HUES64 (cell line): ENCODE measurements around the gene DAPK2.

Source experiments
- H3K27ac ChIP-seq: 2 replicates; pipeline ENCODE4 v1.7.0; 2013; ENCODE audit warnings: low read depth, low read length, inconsistent platforms
- H3K27me3 ChIP-seq: 2 replicates; pipeline ENCODE4 v1.6.1; 2013; ENCODE audit warnings: mild to moderate bottlenecking, low read length; ENCODE audit not compliant: insufficient read depth
- H3K36me3 ChIP-seq: 2 replicates; pipeline ENCODE4 v1.6.1; 2013; ENCODE audit warnings: mild to moderate bottlenecking, low read length; ENCODE audit not compliant: insufficient read depth
- H3K4me1 ChIP-seq: 2 replicates; pipeline ENCODE4 v1.6.1; 2013; ENCODE audit warnings: mild to moderate bottlenecking, low read length, moderate library complexity; ENCODE audit not compliant: insufficient read depth
- H3K4me3 ChIP-seq: 2 replicates; pipeline ENCODE4 v1.5.1; 2013; ENCODE audit warnings: mild to moderate bottlenecking, low read length, moderate library complexity
- H3K9ac ChIP-seq: 2 replicates; pipeline ENCODE4 v1.6.1; 2013; ENCODE audit warnings: mild to moderate bottlenecking, low read depth, low read length
- H3K9me3 ChIP-seq: 2 replicates; pipeline ENCODE4 v1.6.1; 2013; ENCODE audit warnings: low read depth, low read length; ENCODE audit not compliant: insufficient read depth
- WGBS: fragments of 150-250, 120-280 bp; methylation state at CpG from one replicate; pipeline ENCODE4 v1.1.7; 2013; ENCODE audit warnings: missing lambda C conversion rate; 5-methylcytosine and 5-hydroxymethylcytosine counted together

The DAPK2 gene

DNA sequence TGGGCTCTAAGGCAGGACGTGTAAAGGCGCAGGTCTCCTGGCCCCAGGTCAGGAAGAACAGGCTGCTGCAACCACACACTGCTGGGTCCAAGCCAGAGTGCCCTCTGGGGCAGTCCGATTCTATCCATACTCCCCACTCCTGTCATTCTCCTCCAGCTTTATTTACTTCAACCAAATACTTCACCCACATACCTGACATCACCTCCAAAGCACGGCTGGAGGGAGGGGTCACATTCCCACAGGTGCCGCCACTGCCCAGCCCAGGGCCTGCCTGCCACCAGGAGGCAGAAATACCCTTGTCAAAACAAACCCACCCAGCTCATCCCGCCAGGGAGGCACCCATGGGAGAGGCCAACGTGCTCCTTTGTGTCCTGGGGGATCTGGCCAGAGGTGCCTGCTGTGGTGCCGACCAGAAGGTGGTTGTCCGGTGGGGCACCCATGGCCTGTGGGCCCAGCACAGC lies 100.4 kb downstream of the DAPK2 start:
- H3K27me3 ChIP-seq = no peaks in the 10 kb centered on the region
- 89% methylated on average over 9 of the region's 9 CpGs for WGBS
- H3K9ac ChIP-seq = no peak overlapping the region
- H3K4me3 ChIP-seq = no peak overlapping the region
- H3K4me1 ChIP-seq = peaks cover 3% of the 10 kb centered on the region; the same call in 1 of the 2 replicates
- H3K27ac ChIP-seq = no peak overlapping the region
- no peaks in the 10 kb centered on the region for H3K9me3 ChIP-seq
- no peaks in the 10 kb centered on the region for H3K36me3 ChIP-seq

DNA sequence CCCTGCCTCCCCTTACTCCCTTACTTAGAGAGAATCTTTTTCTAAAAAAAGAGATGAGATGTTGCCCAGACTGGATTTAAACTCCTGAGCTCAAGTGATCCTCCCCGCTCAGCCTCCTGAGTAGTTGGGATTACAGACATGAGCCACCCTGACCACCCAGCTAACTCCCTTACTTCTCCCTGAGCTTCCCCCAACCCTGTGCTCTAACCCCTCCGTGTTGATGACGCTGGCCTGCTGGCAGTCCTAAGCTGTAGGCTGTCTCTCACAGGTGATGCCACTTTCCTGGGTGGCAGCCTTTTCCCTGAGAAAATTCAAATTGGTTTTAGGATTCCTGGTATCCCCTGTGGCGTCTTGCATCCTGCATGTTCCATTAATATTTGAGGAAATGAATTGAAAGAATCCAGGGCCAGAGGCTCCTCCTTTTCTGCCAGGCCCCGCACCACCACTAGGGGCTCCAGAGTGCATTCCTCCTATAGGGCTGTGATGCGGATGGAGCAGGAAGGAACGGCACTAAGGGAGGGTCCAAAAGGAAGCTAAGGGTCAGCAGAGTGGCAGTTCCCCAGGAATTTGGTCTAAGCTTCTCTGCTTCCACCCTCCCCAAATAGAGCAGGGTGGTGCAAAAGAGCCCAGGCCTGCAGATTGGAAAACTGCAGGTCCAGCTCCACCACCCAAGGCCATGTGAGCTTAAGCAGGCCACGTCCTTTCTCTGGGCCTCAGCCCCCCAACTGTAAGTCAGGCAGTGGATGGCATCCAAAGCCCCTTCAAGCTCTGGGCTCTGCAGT lies 101.1 kb downstream of the DAPK2 start:
- Histone ChIP-seq H3K36me3 (no peaks in the 10 kb centered on the region), H3K27ac (no peak overlapping the region), H3K9me3 (no peaks in the 10 kb centered on the region), H3K4me3 (no peak overlapping the region), H3K9ac (no peak overlapping the region), H3K27me3 (no peaks in the 10 kb centered on the region), H3K4me1 (peaks cover 3% of the 10 kb centered on the region; the same call in 1 of the 2 replicates)
- WGBS = 53% methylated on average over 8 of the region's 8 CpGs

DNA sequence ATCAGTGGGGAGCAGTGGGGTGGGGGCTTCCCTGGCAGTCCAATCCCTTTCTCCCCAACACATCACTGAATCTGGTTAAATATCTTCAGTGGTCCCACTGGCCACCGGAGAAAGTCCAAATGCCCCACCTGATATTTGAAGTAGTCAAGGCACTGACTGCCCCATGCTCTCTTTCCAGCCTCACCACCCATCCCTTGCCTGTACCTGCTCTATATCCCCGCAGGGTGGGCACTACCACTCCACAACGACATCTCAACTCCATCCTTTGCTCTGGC lies 101.7 kb downstream of the DAPK2 start:
- Histone ChIP-seq H3K4me1 (peaks cover 3% of the 10 kb centered on the region; the same call in 1 of the 2 replicates), H3K36me3 (no peaks in the 10 kb centered on the region)
- 91% methylated on average over 3 of the region's 3 CpGs for WGBS

DNA sequence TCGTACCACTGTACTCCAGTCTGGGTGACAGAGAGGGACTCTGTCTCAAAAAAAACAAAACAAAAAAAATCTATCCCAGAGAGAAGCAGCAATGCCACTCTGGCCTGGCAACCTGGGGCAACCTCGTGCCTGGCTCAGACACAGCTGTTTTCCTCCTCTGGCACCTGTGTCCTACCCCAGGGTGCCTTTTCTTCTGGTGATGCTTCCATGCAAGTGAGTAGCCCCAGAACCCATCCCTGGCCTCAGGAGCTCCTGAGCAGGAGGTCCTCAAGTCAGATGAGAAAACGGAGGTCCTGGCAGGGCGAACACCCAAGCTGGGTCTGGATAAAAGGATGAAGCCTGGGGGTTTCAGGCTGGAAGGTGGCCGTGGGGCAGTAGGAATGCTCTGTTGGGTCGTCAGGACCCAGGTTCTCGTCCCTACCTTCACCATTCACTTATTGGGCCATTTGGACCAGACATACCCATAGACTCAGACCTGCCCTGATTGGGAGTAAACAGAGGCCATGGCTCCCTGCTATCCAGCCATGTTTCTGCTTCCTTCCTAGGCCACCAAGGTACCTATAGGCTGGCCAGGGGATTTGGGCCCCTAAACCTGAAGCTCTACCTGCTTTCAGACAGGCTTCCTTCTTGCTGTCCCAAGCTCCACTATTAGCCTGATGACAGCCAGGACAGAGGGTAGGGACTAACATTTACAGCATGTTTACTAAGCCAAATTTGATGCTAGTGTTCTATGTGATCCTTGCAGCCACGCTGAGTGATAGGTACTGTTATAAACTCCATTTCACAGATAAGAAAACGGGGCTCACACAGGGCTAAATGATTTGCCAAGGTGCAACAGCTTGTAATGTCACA lies 102.2 kb downstream of the DAPK2 start:
- Histone ChIP-seq H3K9me3 (no peaks in the 10 kb centered on the region), H3K27me3 (no peaks in the 10 kb centered on the region), H3K36me3 (no peaks in the 10 kb centered on the region), H3K27ac (no peak overlapping the region), H3K4me3 (no peak overlapping the region), H3K9ac (no peak overlapping the region), H3K4me1 (peaks cover 3% of the 10 kb centered on the region; the same call in 1 of the 2 replicates)
- WGBS = 90% methylated on average over 9 of the region's 9 CpGs

More for the DNA sequence above, 101.7 kb downstream of the DAPK2 start:
- Histone ChIP-seq H3K27ac (no peak overlapping the region), H3K4me3 (no peak overlapping the region), H3K27me3 (no peaks in the 10 kb centered on the region), H3K9ac (no peak overlapping the region), H3K9me3 (no peaks in the 10 kb centered on the region)

DNA sequence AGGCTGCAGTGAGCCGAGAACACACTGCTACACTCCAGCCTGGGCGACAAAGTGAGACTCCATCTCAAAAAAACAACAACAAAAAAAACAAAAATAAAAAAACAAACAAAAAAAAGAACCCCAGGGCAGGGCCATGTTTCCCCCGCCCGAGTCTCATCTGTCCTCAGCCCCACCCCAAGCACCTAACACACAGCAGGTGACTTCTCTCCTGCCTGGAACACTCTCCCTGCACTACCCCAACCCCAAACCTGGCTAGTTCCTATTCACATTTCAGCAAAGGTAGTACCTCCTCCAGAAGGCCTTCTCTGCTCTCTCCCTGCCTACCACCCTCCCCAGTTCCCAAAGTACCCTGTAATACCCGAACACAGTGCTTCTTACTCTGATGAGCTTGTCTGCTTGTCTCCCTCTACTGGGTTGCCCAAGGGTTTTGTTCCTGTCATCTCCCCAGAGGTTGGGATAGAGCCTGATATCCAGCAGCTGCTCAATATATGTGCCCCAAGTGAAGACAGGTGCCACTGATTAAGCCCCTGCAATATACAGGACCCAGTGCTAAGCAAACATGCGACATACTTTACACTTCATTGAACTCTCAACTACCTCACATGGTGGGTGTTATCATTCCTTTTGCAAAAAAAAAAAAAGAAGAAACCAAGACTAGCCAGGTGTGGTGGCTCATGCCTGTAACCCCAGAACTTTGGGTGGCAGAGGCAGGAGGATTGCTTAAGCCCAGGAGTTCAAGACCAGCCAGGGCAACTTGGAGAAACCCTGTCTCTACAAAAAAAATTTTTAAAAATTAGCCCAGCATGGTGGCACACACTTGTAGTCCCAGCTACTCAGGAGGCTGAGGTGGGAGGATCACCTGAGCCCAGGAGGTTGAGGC lies 103.6 kb downstream of the DAPK2 start:
- H3K4me3 ChIP-seq = no peak overlapping the region
- no peak overlapping the region for H3K27ac ChIP-seq
- H3K27me3 ChIP-seq = no peaks in the 10 kb centered on the region
- 87% methylated on average over 5 of the region's 6 CpGs for WGBS
- no peaks in the 10 kb centered on the region for H3K36me3 ChIP-seq
- H3K4me1 ChIP-seq = peaks cover 3% of the 10 kb centered on the region; the same call in 1 of the 2 replicates
- H3K9ac ChIP-seq = no peak overlapping the region
- H3K9me3 ChIP-seq = no peaks in the 10 kb centered on the region

DNA sequence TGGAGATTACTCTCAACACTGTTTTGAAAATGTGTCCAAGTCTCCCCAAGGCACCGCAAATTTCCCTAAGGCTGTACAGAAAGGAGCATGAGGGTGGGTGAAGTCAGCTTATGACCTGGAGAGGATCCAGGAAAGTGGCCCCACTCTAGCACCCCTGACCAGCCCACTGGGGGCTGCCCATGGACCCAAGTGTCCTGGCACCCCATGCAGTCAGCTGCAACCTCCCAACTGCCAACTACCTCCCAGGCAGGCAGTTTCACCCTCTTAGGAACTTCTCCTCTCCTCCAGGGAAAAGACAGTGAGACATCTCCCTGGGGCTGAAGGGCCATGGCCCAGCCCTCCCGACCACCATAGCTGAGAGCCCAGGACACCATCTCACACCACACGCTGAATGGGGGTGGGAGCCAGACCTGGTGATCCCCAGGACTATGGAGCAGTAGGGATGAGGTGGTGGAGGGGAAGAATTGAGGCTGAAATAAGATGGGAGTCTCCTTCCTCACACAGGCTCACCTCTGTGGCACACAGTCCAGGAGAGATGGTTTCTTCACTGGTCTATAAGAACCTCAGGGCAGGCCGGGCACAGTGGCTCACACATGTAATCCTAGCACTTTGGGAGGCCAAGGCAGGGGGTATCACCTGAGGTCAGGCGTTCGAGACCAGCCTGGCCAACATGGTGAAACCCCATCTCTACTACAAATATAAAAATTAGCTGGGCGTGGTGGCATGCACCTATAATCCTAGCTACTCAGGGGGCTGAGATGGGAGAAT lies 104.4 kb downstream of the DAPK2 start:
- Histone ChIP-seq H3K36me3 (no peaks in the 10 kb centered on the region), H3K9me3 (no peaks in the 10 kb centered on the region), H3K9ac (no peak overlapping the region), H3K4me3 (no peak overlapping the region), H3K27ac (no peak overlapping the region), H3K27me3 (no peaks in the 10 kb centered on the region), H3K4me1 (peaks cover 3% of the 10 kb centered on the region; the same call in 1 of the 2 replicates)
- 90% methylated on average over 6 of the region's 7 CpGs for WGBS

DNA sequence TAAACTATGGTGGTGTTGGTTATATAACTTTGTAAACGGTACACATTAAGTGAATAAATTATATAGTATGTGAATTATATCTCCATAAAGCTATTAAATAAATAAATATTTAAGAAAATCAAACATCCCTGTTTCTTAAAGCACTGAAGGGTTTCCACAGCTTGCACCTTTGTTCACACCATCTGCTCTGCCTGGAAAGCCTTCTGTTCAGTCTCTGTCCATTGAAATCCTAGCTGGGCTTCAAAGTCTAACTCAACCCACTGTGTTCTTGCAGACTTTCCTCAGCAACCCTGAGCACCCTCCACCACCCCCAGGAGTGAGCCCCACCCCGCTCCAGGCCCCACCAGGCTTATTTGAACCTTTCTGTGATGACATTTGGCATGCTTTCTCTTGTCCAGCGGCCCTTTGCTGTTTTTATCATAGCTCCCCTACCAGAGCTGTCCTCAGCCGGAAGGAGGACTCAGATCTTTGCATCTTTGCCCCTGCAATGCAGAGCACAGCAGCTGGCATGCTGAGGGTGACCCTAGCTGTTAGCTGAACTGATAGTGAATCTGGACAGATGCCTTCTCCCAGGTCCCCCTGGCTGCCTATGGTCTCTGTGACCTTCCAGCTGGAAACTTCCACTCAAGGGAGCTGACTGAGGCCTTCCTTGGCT lies 105.2 kb downstream of the DAPK2 start:
- WGBS = 73% methylated on average over 3 of the region's 4 CpGs
- Histone ChIP-seq H3K27me3 (no peaks in the 10 kb centered on the region), H3K9ac (no peak overlapping the region), H3K27ac (no peak overlapping the region), H3K36me3 (no peaks in the 10 kb centered on the region), H3K4me3 (no peak overlapping the region), H3K4me1 (peaks cover 3% of the 10 kb centered on the region; the same call in 1 of the 2 replicates), H3K9me3 (no peaks in the 10 kb centered on the region)

DNA sequence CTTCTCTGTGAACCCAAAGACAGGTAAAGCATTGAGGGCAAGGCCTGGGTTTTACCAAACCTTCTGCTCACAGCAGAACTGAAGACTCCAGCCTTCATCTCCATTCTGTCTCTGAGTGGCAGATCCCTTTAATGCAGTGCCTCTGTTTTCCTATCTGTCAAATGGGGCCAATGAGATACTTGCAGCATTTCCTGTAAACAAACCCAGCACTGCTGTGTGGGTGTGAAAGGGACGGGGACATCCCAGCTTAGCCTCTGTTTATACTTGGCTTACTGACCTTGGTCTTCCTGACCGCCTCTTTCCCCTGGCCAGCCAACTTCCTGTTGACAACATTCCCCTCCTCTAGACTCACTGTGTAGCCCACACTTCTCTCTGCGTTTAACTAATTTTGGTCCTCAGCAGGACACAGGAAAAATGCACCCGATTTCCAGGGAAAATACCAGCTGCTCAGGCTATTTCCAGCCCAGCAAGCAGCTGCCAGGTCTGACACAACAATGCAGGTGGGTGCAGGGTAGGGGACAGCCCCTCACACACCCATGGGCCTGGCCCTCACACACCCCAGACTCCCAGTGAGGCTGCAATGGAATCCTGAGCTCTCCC lies 106.7 kb downstream of the DAPK2 start:
- Histone ChIP-seq H3K4me3 (no peak overlapping the region), H3K9me3 (no peaks in the 10 kb centered on the region), H3K9ac (no peak overlapping the region; the same call in 1 of the 2 replicates), H3K36me3 (no peaks in the 10 kb centered on the region), H3K27ac (no peak overlapping the region), H3K27me3 (no peaks in the 10 kb centered on the region), H3K4me1 (no peaks in the 10 kb centered on the region)
- 76% methylated on average over 4 of the region's 4 CpGs for WGBS

DNA sequence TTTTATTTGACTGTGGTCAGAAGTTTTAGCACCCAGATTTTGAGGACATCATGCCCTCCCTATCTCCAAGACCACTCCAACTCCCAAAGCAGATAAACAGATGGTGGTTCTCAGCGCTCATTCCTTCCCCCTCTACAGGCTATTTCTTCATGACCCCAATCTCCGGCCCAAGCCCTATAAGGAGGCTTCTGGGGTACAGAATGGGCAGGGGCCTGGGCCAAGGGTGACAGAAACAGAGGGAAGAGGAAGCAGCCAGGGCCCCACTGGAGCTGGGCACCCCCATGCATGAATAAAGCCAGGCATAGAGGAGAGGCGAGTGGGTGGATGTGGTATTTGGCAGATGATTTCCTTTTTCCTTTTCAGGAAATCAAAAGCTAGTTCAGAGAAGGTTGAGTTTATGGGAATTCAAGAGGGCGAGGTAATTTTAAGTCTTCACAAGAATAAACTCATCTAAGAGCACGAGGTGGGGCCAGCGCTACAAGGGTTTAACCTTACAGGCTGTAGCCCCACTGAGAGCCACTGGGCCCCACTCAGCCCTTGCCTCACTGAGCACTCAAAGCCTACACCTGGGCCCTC lies 107.7 kb downstream of the DAPK2 start:
- H3K27ac ChIP-seq = no peak overlapping the region
- WGBS = 90% methylated on average over 6 of the region's 6 CpGs
- no peaks in the 10 kb centered on the region for H3K9me3 ChIP-seq
- no peak overlapping the region for H3K4me3 ChIP-seq
- no peaks in the 10 kb centered on the region for H3K27me3 ChIP-seq
- H3K4me1 ChIP-seq = no peaks in the 10 kb centered on the region
- no peaks in the 10 kb centered on the region for H3K36me3 ChIP-seq
- no peak overlapping the region for H3K9ac ChIP-seq
